Naive thymus-derived CD4-positive, alpha-beta T cell (primary cell): ENCODE data around the gene IGLL5. TPM values are rescaled to one million over a fixed set of nuclear protein-coding genes. Genes with fewer than 3 reads are reported as not detected.
A peak's percentile ranks its signal among the peaks of the same experiment; 100 is the strongest.
"Not testable (repeated sequence)": the region's sequence is repeated elsewhere in the genome, so short reads cannot be mapped to it uniquely, and the experiment has no call there.

Source experiments
- ATAC-seq: fragments of 150-1000 bp; cut with Tn5 transposase; 2 replicates; pipeline ENCODE4 v1.10.0; 2021; ENCODE audit warnings: mild to moderate bottlenecking, moderate library complexity
- CTCF ChIA-PET: fragments of 350-600 bp; sonication (Branson Sonifier 250); formaldehyde crosslinking; loops from one replicate; lab custom pipeline; 2021; ENCODE audit warnings: antibody characterized with exemption; lab: Charles Lee
- POLR2A ChIA-PET: fragments of 350-600 bp; sonication (Branson Sonifier 250); formaldehyde crosslinking; loops from one replicate; lab custom pipeline; 2021; ENCODE audit warnings: antibody characterized with exemption, inconsistent platforms; lab: Charles Lee
- DNase-seq, 9 donors: peaks; one replicate each; pipeline versions ENCODE4 v3.0.0 to v3.0.0-alpha.2; 2020 to 2022; ENCODE audit warnings: mixed read lengths in 1 of 9
- H3K27ac ChIP-seq: one replicate; pipeline ENCODE4 v1.7.0; 2013; ENCODE audit warnings: mild to moderate bottlenecking, low read depth, low read length, moderate library complexity
- H3K27me3 ChIP-seq, 2 donors: one replicate each; pipeline ENCODE4 v1.7.0; 2013; ENCODE audit warnings: low read length in 2 of 2, mild to moderate bottlenecking in 2 of 2, moderate library complexity in 2 of 2; ENCODE audit not compliant: control insufficient read depth in 2 of 2, insufficient read depth in 2 of 2
- H3K36me3 ChIP-seq, 3 experiments: 1 replicate in 2 of 3; 2 replicates in 1 of 3; pipeline ENCODE4 v1.7.0; 2013; ENCODE audit warnings: low read length in 3 of 3, mild to moderate bottlenecking in 3 of 3, moderate library complexity in 1 of 3; ENCODE audit not compliant: insufficient read depth in 3 of 3, control insufficient read depth in 2 of 3
- H3K4me1 ChIP-seq, 2 donors: one replicate each; pipeline ENCODE4 v1.7.0; 2013; ENCODE audit warnings: low read length in 2 of 2, mild to moderate bottlenecking in 2 of 2, moderate library complexity in 1 of 2; ENCODE audit not compliant: control insufficient read depth in 2 of 2, insufficient read depth in 2 of 2
- H3K4me3 ChIP-seq: 2 replicates; pipeline ENCODE4 v1.7.0; 2013; ENCODE audit warnings: mild to moderate bottlenecking, low read length
- H3K9me3 ChIP-seq, 3 experiments: 1 replicate in 2 of 3; 2 replicates in 1 of 3; pipeline ENCODE4 v1.7.0; 2013; ENCODE audit warnings: low read length in 3 of 3; ENCODE audit not compliant: control insufficient read depth in 2 of 3
- H3K27ac Mint-ChIP-seq, 9 donors: one replicate each; pipeline ENCODE4 v1.8.0; 2020 to 2022; ENCODE audit warnings: mixed read lengths in 9 of 9, mild to moderate bottlenecking in 8 of 9, moderate library complexity in 5 of 9, inconsistent platforms in 2 of 9
- H3K27me3 Mint-ChIP-seq, 5 donors: one replicate each; pipeline ENCODE4 v1.8.0; 2021 to 2022; ENCODE audit warnings: mixed read lengths in 5 of 5, mild to moderate bottlenecking in 1 of 5
- H3K36me3 Mint-ChIP-seq, 5 donors: one replicate each; pipeline ENCODE4 v1.8.0; 2020 to 2022; ENCODE audit warnings: mixed read lengths in 5 of 5, mild to moderate bottlenecking in 3 of 5, inconsistent platforms in 1 of 5
- H3K4me1 Mint-ChIP-seq, 7 donors: one replicate each; pipeline ENCODE4 v1.8.0; 2020 to 2022; ENCODE audit warnings: mixed read lengths in 7 of 7, mild to moderate bottlenecking in 3 of 7, inconsistent platforms in 1 of 7
- H3K4me3 Mint-ChIP-seq, 10 donors: one replicate each; pipeline ENCODE4 v1.8.0; 2020 to 2022; ENCODE audit warnings: mild to moderate bottlenecking in 10 of 10, mixed read lengths in 10 of 10, moderate library complexity in 6 of 10, inconsistent platforms in 2 of 10
- H3K9me3 Mint-ChIP-seq, 11 donors: one replicate each; pipeline ENCODE4 v1.8.0; 2020 to 2022; ENCODE audit warnings: mixed read lengths in 11 of 11, mild to moderate bottlenecking in 4 of 11, inconsistent platforms in 1 of 11, moderate library complexity in 1 of 11
- intact Hi-C, 2 donors: fragments of 100-400 bp; cut with micrococcal nuclease; formaldehyde crosslinking; loops; one replicate each; pipeline ENCODE4 v1.15.1; 2023
- polyA plus RNA-seq, 2 donors: library from polyadenylated mRNA; unstranded; fragments of 300-500 nt; fragmentation: Illumina TruSeq; gene quantifications; one replicate each; pipeline ENCODE4 v1.2.3, GENCODE V29; 2021
- total RNA-seq, 6 experiments: library from RNA in 5 of 6; stranded (reverse) in 5 of 6; gene quantifications; 1 replicate in 5 of 6; 2 replicates in 1 of 6; pipeline ENCODE4 v1.2.3 and lab custom pipeline; 2021 to 2026

IGLL5 gene
- total and polyA plus RNA-seq, 7 experiments from 2014 or later: 0.53 to 16.0 (median 12.3) TPM; not detected in 4

DNA sequence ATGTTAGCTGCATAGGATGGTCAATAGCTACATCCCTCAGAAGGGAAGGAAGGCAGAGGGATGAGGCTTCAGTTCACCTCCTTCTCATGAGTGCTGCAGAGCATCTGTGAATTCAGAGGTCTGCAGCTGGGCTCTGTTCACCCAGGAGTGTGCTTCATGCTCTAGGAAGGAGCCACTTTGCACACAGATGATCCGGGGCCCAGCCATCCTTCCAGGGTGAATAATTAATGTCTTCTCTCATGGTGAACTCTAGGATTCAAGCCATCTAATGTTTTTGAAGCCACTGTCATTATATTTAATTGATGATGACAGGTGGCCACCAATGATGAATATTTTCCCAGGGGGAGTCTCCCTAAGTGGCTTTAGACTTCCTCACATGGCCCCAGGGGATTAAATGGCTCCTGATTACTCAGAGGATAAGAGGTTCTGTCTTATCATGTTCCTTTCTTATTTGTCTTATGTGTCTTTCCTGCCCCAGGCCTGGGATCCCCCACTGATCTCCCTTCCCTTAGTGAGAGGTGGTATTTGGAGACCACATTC is 10.9 kb downstream of the IGLL5 start:
- H3K9me3 ChIP-seq, intact Hi-C loops, H3K27me3 ChIP-seq, H3K27ac ChIP-seq, H3K4me3 Mint-ChIP-seq, ATAC-seq, H3K4me1 ChIP-seq, POLR2A ChIA-PET, H3K36me3 Mint-ChIP-seq, H3K36me3 ChIP-seq, DNase-seq, H3K9me3 Mint-ChIP-seq, H3K4me1 Mint-ChIP-seq, H3K4me3 ChIP-seq, CTCF ChIA-PET, H3K27ac Mint-ChIP-seq: not testable (repeated sequence)
- peaks cover 0 to 32% (median 6%) of the 10 kb centered on the region in 5 donors for H3K27me3 Mint-ChIP-seq

DNA sequence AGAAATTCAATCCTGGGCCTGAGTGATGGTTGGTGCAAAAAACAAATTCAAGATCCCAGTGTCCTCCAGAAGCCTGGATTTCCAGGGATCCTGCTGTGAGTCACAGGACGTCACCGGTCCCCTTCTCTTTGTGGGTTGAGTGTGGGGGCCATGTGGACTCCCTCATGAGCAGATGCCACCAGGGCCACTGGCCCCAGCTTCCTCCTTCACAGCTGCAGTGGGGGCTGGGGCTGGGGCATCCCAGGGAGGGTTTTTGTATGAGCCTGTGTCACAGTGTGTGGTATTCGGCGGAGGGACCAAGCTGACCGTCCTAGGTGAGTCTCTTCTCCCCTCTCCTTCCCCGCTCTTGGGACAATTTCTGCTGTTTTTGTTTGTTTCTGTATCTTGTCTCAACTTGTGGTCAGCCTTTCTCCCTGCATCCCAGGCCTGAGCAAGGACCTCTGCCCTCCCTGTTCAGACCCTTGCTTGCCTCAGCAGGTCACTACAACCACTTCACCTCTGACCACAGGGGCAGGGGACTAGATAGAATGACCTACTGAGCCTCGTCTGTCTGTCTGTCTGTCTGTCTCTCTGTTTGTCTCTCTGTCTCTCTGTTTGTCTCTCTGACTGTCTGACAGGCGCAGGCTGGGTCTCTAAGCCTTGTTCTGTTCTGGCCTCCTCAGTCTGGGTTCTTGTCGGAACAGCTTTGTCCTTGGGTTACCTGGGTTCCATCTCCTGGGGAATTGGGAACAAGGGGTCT is 11.9 kb downstream of the IGLL5 start:
- peaks cover 0 to 31% (median 6%) of the 10 kb centered on the region in 5 donors for H3K27me3 Mint-ChIP-seq
- H3K9me3 Mint-ChIP-seq, H3K4me3 Mint-ChIP-seq, H3K27ac ChIP-seq, H3K36me3 Mint-ChIP-seq, H3K4me1 Mint-ChIP-seq, H3K9me3 ChIP-seq, ATAC-seq, H3K27me3 ChIP-seq, POLR2A ChIA-PET, H3K36me3 ChIP-seq, DNase-seq, H3K4me3 ChIP-seq, intact Hi-C loops, H3K4me1 ChIP-seq: not testable (repeated sequence)
- H3K27ac Mint-ChIP-seq: peak overlapping the region in 1 of 9 donors; percentile 65
- CTCF ChIA-PET: interaction anchor here (0.6 kb wide), 1 partner anchor 16 kb away, joined by 3 read pairs; no protein-coding TSS in a partner anchor

DNA sequence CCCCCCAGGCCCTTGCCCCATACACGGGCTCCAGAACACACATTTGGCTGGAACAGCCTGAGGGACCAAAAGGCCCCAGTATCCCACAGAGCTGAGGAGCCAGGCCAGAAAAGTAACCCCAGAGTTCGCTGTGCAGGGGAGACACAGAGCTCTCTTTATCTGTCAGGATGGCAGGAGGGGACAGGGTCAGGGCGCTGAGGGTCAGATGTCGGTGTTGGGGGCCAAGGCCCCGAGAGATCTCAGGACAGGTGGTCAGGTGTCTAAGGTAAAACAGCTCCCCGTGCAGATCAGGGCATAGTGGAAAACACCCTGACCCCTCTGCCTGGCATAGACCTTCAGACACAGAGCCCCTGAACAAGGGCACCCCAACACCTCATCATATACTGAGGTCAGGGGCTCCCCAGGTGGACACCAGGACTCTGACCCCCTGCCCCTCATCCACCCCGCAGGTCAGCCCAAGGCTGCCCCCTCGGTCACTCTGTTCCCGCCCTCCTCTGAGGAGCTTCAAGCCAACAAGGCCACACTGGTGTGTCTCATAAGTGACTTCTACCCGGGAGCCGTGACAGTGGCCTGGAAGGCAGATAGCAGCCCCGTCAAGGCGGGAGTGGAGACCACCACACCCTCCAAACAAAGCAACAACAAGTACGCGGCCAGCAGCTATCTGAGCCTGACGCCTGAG is 13.1 kb downstream of the IGLL5 start:
- peaks cover 0 to 27% (median 0%) of the 10 kb centered on the region in 5 donors for H3K27me3 Mint-ChIP-seq
- H3K36me3 Mint-ChIP-seq, H3K4me1 Mint-ChIP-seq, H3K27ac Mint-ChIP-seq, H3K27me3 ChIP-seq, H3K36me3 ChIP-seq, H3K4me1 ChIP-seq, H3K9me3 ChIP-seq, H3K4me3 Mint-ChIP-seq, ATAC-seq, CTCF ChIA-PET, POLR2A ChIA-PET, DNase-seq, intact Hi-C loops, H3K27ac ChIP-seq, H3K4me3 ChIP-seq, H3K9me3 Mint-ChIP-seq: not testable (repeated sequence)

DNA sequence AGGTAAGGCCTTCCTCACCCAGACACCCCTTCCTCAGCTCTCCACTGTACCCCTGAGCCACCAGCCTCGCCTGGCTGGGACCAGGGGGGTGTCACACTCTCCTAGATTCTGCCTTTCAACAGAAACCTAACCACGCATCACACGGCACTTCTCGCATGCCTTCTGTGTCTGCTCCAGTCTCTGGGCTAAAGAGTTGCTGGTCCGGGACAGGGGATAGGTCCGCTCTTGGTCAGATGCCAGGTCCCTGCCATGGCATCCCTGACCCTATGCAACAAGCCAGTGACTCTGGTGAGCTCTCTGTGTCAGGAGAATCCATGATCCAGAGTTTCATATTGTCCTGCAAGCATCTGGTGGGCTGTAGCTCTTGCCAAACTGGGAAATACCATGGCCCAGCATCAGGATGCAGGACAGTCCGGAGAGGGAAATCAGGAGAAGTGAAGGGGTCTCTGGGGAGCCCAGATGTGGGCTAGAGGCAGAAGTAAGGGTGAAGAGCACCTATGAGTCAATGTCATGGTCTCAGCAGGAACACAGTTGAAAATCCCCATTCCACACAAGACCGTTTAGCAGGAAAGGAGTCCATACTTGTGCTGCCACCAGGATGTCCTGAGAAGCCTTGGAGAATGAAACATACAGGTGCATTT is 14.1 kb downstream of the IGLL5 start:
- no peaks in the 10 kb centered on the region for H3K4me1 ChIP-seq
- POLR2A ChIA-PET: no interaction called here
- H3K36me3 Mint-ChIP-seq: no peaks in the 10 kb centered on the region
- intact Hi-C loops: no loop called here
- H3K4me3 ChIP-seq: no peak overlapping the region
- H3K9me3 ChIP-seq: no peaks in the 10 kb centered on the region
- H3K27ac ChIP-seq: no peak overlapping the region
- H3K27me3 Mint-ChIP-seq: peaks cover 0 to 17% (median 0%) of the 10 kb centered on the region in 5 donors
- ATAC-seq: no peak
- no peak overlapping the region for H3K27ac Mint-ChIP-seq
- no peaks in the 10 kb centered on the region for H3K4me1 Mint-ChIP-seq
- CTCF ChIA-PET: no interaction called here
- peaks cover 0 to under 1% (median 0%) of the 10 kb centered on the region in 11 donors for H3K9me3 Mint-ChIP-seq
- no peaks in the 10 kb centered on the region for H3K36me3 ChIP-seq
- H3K4me3 Mint-ChIP-seq: no peak overlapping the region
- DNase-seq: no peak
- H3K27me3 ChIP-seq: no peaks in the 10 kb centered on the region

DNA sequence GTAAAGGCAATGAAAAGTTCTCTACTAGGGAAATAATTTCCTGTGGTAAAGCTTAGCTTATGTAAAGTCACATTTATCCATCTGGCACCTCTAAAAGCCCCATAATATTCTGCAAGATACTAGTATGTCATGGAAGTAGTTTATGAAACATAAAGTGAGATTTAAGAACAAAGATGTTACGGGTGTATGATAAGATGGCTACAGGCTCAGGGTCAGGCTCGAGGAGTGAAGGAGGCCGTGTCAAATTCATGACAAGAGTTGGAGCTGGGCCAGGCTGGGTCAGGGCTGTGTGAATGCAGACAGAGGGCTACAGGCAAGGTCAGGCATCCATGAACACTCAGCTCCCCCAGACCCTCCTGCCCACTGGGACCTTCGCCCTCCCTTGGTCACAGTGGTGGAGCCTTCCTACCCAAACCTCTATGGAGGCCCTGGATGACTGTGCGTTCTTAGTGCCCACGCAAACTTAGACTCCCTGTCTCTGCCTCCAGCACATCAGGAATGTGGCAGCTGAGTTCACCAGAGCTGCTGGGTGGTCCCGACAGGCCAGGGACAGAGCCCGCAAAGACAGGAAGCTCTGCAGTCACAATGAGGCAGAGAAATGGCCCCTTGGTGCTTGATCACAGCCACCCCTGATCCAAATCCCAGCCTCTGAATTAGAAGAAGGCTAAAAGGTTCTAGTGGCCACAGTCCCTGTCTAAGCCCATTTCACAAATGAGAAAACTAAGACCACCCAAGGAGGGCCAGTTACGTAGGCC is 14.8 kb downstream of the IGLL5 start:
- Mint-ChIP-seq H3K27me3 (peaks cover 0 to 13% (median 0%) of the 10 kb centered on the region in 5 donors), H3K9me3 (no peaks in the 10 kb centered on the region), H3K27ac (no peak overlapping the region), H3K4me1 (no peaks in the 10 kb centered on the region), H3K36me3 (no peaks in the 10 kb centered on the region), H3K4me3 (no peak overlapping the region)
- Histone ChIP-seq H3K4me3 (no peak overlapping the region), H3K9me3 (no peaks in the 10 kb centered on the region), H3K36me3 (no peaks in the 10 kb centered on the region), H3K27ac (no peak overlapping the region), H3K4me1 (no peaks in the 10 kb centered on the region), H3K27me3 (no peaks in the 10 kb centered on the region)
- ChIA-PET POLR2A (no interaction called here), CTCF (no interaction called here)
- intact Hi-C loops: no loop called here
- DNase-seq (no peak), ATAC-seq (no peak)

DNA sequence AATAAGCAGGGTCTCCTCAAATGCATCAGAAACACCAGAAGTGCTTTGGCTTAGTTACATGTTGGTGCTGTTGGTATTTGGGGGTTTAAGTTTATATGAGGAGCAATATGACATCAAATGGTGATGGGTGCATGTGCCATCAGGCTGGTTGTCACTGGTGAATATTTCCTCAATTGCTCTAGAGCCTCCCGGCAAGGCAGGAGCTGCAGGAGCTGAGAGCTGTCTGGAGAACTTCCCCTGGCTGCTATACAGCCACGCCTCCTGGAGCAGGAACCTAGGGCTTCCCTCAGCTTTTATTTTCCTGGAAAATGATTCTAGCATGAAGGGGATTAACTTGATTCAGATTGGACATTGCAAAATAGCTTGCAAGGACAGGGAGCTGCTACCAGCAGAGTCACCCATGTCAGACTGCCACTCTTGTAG is 15.8 kb downstream of the IGLL5 start:
- Histone ChIP-seq H3K4me3 (no peak overlapping the region), H3K4me1 (no peaks in the 10 kb centered on the region), H3K27me3 (no peaks in the 10 kb centered on the region), H3K36me3 (no peaks in the 10 kb centered on the region), H3K27ac (no peak overlapping the region), H3K9me3 (no peaks in the 10 kb centered on the region)
- Mint-ChIP-seq H3K27me3 (peaks cover 0 to 12% (median 0%) of the 10 kb centered on the region in 5 donors), H3K4me3 (no peak overlapping the region), H3K36me3 (no peaks in the 10 kb centered on the region), H3K9me3 (no peaks in the 10 kb centered on the region), H3K27ac (no peak overlapping the region), H3K4me1 (no peaks in the 10 kb centered on the region)
- intact Hi-C loops: no loop called here
- ATAC-seq (no peak), DNase-seq (no peak)
- ChIA-PET POLR2A (no interaction called here), CTCF (no interaction called here)
